Muscle of leg (tissue), 11 donors: ENCODE measurements around the gene PRICKLE2. TPM values are rescaled to one million over a fixed set of nuclear protein-coding genes. Genes with fewer than 3 reads are reported as not detected.

Source experiments
- DNase-seq: peaks from one replicate; pipeline ENCODE4 v3.0.0; 2013
- H3K27ac ChIP-seq: one replicate; pipeline ENCODE4 v1.5.1; 2013; ENCODE audit warnings: mild to moderate bottlenecking, low read length, control low read depth
- H3K27me3 ChIP-seq: one replicate; pipeline ENCODE4 v1.6.1; 2013; ENCODE audit warnings: low read length; ENCODE audit not compliant: control insufficient read depth, insufficient read depth
- H3K36me3 ChIP-seq: one replicate; pipeline ENCODE4 v1.6.1; 2013; ENCODE audit warnings: low read length; ENCODE audit not compliant: control insufficient read depth, insufficient read depth
- H3K4me1 ChIP-seq: one replicate; pipeline ENCODE4 v1.6.1; 2013; ENCODE audit warnings: low read length; ENCODE audit not compliant: control insufficient read depth, insufficient read depth
- H3K4me3 ChIP-seq: one replicate; pipeline ENCODE4 v1.5.1; 2013; ENCODE audit warnings: low read length, control low read depth
- H3K9me3 ChIP-seq: replicated peaks from 2 replicates; pipeline ENCODE4 v1.6.1; 2013; ENCODE audit warnings: low read depth, low read length; ENCODE audit not compliant: control insufficient read depth
- WGBS: methylation state at CpG from one replicate; pipeline ENCODE4 v1.1.5; 2013; ENCODE audit warnings: missing lambda C conversion rate; ENCODE audit not compliant: insufficient coverage; 5-methylcytosine and 5-hydroxymethylcytosine counted together
- polyA plus RNA-seq, 8 donors: library from polyadenylated mRNA; unstranded; fragments of 120-200 nt; gene quantifications; one replicate each; pipeline versions ENCODE4 v1.2.1 to v1.2.3, GENCODE V29; 2013; ENCODE audit warnings: inconsistent platforms in 1 of 8, low replicate concordance in 1 of 8; ENCODE audit not compliant: insufficient read length in 8 of 8, insufficient read depth in 1 of 8
- total RNA-seq: library from RNA; stranded (reverse); fragments of 120-200 nt; gene quantifications from one replicate; pipeline ENCODE4 v1.2.4, GENCODE V29; 2013

The PRICKLE2 gene
- total and polyA plus RNA-seq, 9 donors, result 6.4 to 14.6 (median 10.0) TPM

DNA sequence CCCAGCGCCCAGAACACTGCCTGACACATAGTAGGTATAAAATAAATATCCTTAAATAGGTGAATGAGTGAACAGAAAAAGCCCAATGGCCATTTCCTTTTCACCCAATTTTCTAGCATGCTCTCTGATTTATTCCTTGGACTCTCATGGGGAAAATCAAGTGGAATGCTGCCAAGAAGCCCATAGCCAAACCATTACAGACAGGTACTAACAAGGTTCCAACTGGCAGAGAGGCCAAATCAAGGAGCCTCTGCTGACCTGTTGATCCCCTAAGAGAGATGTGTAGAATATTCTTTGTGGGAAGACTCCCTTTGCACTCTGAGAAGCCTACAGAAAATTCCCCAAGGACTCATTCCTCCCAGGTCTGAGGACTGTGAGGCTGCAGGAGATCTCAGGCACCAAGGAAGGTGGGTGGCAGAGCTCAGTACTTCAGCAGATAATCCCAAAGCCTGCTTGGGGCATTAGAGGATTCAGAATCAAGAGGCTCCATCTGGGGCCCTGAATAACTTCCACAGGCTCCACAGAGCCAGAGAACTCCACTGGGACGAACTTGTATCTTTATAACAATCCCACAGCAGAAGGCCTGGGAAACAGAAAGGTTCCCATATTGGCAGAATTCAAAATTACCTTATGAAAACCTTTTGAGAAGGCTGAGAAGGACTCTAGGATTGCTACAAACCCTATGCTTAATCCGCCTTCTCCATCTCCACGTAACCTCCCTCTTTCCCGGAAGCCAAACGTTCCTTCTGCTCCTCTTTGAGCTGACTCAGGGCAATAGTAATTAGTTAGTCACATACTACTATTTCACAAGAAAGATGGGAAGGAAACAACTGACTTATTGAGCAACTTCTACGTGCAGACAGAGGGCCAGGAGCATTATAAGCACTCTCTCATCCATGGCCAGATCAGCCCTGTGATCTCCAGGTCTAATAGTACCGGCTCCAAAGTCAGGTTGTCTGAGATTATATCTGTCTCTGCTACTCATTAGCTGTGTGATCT is 34.5 kb downstream of the PRICKLE2 start:
- WGBS, result no CpG with 5 or more reads among the region's 8 CpGs
- Histone ChIP-seq H3K36me3 (no peaks in the 10 kb centered on the region), H3K27ac (no peak overlapping the region), H3K27me3 (no peaks in the 10 kb centered on the region), H3K9me3 (no peaks in the 10 kb centered on the region), H3K4me3 (no peak overlapping the region), H3K4me1 (peaks cover 34% of the 10 kb centered on the region)
- DNase-seq, result no peak

DNA sequence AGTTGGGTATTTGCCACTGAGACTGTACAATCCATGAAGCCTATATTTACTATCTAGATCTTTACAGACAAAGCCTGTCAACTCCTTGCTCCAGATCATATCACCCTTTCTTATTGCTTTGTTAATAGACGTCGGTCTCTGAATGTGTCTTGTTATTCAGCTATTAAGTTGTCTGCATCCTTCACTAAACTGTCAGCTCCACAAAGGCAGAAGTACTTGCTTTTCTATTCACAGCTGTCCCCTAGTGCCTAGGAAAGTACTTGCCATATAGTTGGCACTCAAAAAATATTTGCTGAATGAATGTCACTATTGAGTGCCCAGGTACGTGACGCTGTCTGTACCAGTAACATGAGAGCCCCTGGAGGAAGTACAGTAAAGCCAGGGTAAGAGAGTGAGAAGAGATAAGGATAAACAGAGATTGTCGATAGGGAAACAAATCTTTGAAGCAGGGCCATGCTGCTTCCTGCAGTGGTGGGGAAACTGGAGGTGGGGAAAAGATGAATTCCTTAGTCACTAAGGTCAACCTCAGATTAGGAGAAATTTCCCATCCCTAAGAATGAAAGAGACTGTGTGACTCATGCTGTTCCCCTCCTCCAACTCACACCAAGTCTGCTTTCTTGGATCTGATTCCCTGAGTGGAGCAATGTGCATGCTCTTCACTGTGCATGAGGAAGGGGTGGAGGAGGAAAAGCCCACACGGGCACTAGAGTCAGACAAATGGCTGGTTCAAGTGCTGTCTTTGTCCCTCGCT is 36.3 kb downstream of the PRICKLE2 start:
- Histone ChIP-seq H3K27ac (no peak overlapping the region), H3K4me3 (no peak overlapping the region), H3K27me3 (no peaks in the 10 kb centered on the region), H3K36me3 (no peaks in the 10 kb centered on the region), H3K4me1 (peaks cover 34% of the 10 kb centered on the region), H3K9me3 (no peaks in the 10 kb centered on the region)
- WGBS, result 34% methylated on average over 5 of the region's 7 CpGs
- peak; percentile 67 for DNase-seq

DNA sequence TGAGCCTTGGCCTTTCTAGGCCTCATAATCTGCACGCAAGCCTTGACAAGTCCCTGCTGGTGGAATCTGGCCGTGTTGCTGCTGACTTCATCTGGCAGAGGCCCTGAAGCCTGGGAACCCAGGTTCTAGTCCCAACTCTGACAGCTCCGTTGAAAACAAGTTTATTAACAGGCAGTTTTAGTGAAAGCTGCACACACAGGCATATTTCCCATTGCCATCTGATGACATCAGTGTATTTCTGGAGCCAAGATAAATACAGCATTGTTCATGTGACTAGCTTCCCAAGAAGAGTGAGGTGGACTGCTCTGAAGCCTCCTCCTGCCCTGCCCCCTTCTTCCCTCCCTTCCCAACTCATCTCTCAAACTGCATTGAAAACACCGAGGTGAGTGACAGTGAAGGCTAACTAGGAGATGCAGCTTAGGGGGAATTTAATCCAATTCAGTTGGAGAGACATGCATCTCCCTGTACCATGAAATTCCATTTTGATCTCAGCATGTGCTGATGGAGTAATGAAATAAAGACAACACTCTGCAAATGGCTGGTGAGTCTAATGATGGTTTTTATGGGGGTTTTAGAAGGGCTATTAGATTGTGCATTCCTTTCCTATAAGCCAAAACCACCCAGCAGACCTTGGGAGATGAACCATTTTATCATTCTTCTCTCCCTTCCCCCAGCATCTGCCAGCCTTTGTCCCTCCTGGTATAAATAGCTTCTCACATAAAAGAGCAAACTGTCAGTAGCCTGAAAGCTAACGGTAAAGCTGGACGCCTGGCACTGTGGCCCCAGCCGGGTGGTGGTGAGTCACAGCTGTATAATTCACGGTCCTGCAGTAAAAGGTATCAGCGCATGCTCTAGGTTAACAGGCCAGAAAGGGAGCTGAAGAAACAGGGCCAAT is 38.0 kb downstream of the PRICKLE2 start:
- DNase-seq, result peak; percentile 96
- H3K27me3 ChIP-seq, result no peaks in the 10 kb centered on the region
- peaks cover 34% of the 10 kb centered on the region for H3K4me1 ChIP-seq
- no peaks in the 10 kb centered on the region for H3K36me3 ChIP-seq
- WGBS, result 37% methylated on average over 6 of the region's 9 CpGs
- no peaks in the 10 kb centered on the region for H3K9me3 ChIP-seq
- H3K27ac ChIP-seq, result peak overlapping the region; percentile 93
- H3K4me3 ChIP-seq, result no peak overlapping the region

DNA sequence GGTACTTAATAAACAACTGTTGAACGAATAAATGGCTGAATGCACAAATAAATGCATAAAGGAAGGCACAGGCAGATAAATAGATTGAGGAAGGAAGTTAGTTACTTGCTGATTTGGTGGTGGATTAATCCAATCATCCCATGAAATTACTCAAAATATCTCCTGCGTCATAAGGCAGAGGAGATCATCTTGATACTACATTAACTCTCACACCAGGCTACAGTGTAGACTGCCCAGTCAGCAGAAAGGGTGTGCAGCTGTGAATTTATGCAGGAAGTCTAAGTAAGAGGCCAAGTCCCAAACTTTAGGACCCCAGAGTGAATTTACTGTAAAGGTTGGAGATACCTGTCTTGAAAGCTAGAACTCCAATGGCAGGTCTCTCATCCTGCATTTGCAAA is 38.6 kb downstream of the PRICKLE2 start:
- DNase-seq, result no peak
- Histone ChIP-seq H3K9me3 (no peaks in the 10 kb centered on the region), H3K36me3 (peaks cover 2% of the 10 kb centered on the region), H3K4me3 (no peak overlapping the region), H3K27ac (peak overlapping the region; percentile 93), H3K4me1 (peaks cover 34% of the 10 kb centered on the region), H3K27me3 (no peaks in the 10 kb centered on the region)
- no CpG with 5 or more reads among the region's 2 CpGs for WGBS

DNA sequence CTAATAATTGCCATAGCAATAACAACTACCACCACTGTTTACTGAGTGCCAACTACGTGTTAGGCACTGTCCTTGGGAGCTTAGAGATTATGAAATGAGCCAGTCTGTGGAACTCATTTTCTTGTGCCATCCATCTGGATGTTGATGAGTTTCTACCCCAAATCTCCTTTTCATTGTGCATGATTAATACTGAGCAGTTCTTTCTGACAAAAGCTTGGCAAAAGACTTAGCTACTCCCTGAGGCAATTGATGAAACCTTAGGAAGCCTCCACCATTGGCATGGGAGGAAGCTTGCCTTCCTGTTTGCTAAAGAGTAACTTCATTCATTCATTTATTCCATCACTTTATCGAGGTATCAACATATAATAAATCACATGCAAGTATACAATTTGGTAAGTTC is 39.8 kb downstream of the PRICKLE2 start:
- no peak overlapping the region for H3K27ac ChIP-seq
- WGBS, result no CpG with 5 or more reads among the region's 2 CpGs
- peaks cover 2% of the 10 kb centered on the region for H3K36me3 ChIP-seq
- H3K4me1 ChIP-seq, result peaks cover 32% of the 10 kb centered on the region
- no peaks in the 10 kb centered on the region for H3K27me3 ChIP-seq
- H3K9me3 ChIP-seq, result no peaks in the 10 kb centered on the region
- DNase-seq, result no peak
- no peak overlapping the region for H3K4me3 ChIP-seq

DNA sequence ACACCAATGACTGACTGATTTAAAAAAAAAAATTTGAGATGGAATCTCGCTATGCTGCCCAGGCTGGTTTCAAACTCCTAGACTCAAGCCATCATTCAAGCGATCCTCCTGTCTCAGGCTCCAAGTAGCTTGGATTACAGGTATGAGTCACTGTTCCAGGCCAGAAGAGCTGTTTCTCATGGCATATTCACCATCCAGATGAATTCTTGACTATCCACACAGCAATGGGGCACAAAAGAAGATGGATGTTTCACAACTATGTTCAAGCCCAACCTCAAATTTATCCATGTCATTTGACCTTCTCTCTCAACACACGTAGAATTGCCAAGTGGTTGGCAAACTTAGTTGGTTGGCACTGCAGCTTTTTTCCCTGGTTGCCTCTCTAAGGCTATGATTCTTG is 40.6 kb downstream of the PRICKLE2 start:
- 91% methylated on average over 3 of the region's 3 CpGs for WGBS
- DNase-seq, result no peak
- Histone ChIP-seq H3K27me3 (no peaks in the 10 kb centered on the region), H3K36me3 (peaks cover 2% of the 10 kb centered on the region), H3K9me3 (no peaks in the 10 kb centered on the region), H3K4me1 (peaks cover 28% of the 10 kb centered on the region), H3K4me3 (no peak overlapping the region), H3K27ac (no peak overlapping the region)

DNA sequence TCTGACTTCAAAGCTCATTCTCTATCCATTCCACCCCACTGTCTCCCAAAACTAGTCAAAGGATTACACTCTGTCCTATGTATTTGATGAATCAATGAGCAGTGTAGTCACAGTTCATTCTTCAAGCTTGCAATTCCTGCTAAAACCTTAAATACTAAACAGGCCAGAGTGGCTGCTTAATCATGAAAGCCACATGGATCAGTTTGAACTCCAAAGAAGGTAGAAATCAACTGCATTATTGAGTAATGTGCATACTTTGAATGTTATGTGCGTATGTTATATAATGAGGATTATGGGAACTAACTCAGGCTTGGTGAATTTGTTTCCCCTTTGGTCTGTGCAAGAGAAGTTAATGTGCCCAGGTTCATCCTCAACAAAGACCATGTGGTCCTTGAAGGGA is 45.4 kb downstream of the PRICKLE2 start:
- H3K27ac ChIP-seq, result no peak overlapping the region
- H3K4me1 ChIP-seq, result no peaks in the 10 kb centered on the region
- H3K4me3 ChIP-seq, result no peak overlapping the region
- H3K9me3 ChIP-seq, result no peaks in the 10 kb centered on the region
- DNase-seq, result no peak
- H3K36me3 ChIP-seq, result peaks cover 2% of the 10 kb centered on the region
- no peaks in the 10 kb centered on the region for H3K27me3 ChIP-seq
- 100% methylated on average over 1 of the region's 1 CpG for WGBS

DNA sequence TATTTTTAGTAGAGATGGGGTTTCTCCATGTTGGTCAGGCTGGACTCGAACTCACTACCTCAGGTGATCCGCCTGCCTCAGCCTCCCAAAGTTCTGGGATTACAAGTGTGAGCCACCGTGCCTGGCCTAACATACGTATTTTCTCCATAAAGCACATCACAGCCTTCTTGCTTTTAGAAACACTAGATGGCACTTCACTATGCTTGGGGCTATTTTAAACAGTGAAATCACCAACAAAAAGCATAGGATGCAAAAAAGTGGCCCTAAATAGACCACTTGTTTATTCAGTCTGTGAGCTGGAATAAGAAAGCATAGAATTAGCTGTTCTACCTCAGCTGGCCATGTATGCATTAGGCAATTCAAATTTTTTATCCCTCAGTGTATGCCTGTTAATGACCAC is 46.0 kb downstream of the PRICKLE2 start:
- Histone ChIP-seq H3K36me3 (peaks cover 2% of the 10 kb centered on the region), H3K9me3 (no peaks in the 10 kb centered on the region), H3K4me1 (no peaks in the 10 kb centered on the region), H3K4me3 (no peak overlapping the region), H3K27me3 (no peaks in the 10 kb centered on the region), H3K27ac (no peak overlapping the region)
- DNase-seq, result no peak
- 91% methylated on average over 4 of the region's 4 CpGs for WGBS

DNA sequence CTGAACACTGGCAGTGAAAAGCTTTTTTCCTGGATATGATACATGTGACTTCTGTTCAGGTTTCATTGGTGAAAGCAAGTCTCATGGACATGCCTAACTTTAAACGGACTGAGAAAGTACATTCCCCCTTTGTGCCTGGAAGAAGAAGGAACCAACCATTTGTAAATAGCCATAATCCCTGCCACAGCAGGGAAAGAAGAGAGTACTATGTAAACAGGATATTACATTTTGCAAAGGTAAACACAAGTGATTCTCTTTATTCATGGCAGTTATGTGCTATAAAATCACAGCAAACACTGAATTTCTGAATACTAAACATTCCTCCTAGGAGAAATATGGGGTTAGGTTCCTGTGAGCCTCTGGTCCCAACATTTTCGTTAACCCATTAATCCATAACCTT is 46.8 kb downstream of the PRICKLE2 start:
- WGBS, result no CpG with 5 or more reads among the region's 2 CpGs
- Histone ChIP-seq H3K4me3 (no peak overlapping the region), H3K27me3 (no peaks in the 10 kb centered on the region), H3K4me1 (no peaks in the 10 kb centered on the region), H3K36me3 (peaks cover 2% of the 10 kb centered on the region), H3K27ac (no peak overlapping the region), H3K9me3 (no peaks in the 10 kb centered on the region)
- DNase-seq, result no peak
